GM12892 (cell line): ENCODE data around the gene SLN.

Source experiments
- POLR2A ChIP-seq: IDR thresholded peaks from 2 replicates; pipeline ENCODE4 v1.6.1; 2011; ENCODE audit warnings: low read depth, low read length, control low read depth
- POLR2AphosphoS5 ChIP-seq: IDR thresholded peaks from 2 replicates; pipeline ENCODE4 v1.6.1; 2011; ENCODE audit warnings: low read depth, low read length, control low read depth

DNA sequence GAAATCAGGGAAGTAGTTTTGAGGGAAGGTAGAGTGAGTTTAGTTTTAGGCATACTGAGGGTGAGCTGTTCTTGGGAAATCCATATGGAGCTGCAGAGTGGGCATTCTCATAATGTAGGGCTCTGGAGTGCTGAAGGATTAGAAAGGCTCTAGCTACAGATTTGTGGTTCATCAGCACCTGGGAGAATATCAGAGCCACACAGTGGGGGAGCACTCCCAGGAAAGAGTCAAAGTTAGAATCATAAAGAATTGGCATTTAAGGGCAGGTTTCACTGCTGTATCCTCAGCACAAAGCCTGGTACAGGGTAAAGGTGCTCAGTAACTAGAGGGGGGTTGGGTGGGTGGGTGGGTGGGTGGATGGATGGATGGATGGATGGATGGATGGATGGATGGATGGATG lies 52.5 kb downstream of the SLN start:
- TF ChIP-seq POLR2AphosphoS5 = no peak
- TF ChIP-seq POLR2A = no peak
